WTC11 (cell line): ENCODE measurements around the gene SDR42E2.

Source experiments
- CTCF ChIP-seq: fragments of 200-600 bp; IDR thresholded peaks from 2 replicates; pipeline ENCODE4 v1.8.0; 2022; ENCODE audit warnings: antibody characterized with exemption
- KAT7 ChIP-seq: sonication (generic); formaldehyde crosslinking; IDR thresholded peaks from 2 replicates; pipeline ENCODE4 v1.8.1; 2023; ENCODE audit warnings: missing genetic modification reagents, mild to moderate bottlenecking, borderline replicate concordance
- SP1 ChIP-seq: sonication (generic); formaldehyde crosslinking; conservative IDR thresholded peaks from 2 replicates; pipeline ENCODE4 v1.8.1; 2022; ENCODE audit warnings: missing genetic modification reagents
- ZNF138 ChIP-seq: sonication (generic); formaldehyde crosslinking; conservative IDR thresholded peaks from 2 replicates; pipeline ENCODE4 v1.8.1; 2022; ENCODE audit warnings: mild to moderate bottlenecking, moderate library complexity, missing genetic modification reagents

GRCh38 chr16:22229889-22230288 lies 67.6 kb downstream of the SDR42E2 start:
- TF ChIP-seq CTCF = no peak
- no peak for TF ChIP-seq KAT7 (CRISPR knock-in tag)
- TF ChIP-seq ZNF138 (CRISPR knock-in tag) = no peak
- TF ChIP-seq SP1 (CRISPR knock-in tag) = no peak
